Heart left ventricle (tissue), 13 donors: ENCODE results near the gene SEC14L3.

Experiments
- CTCF ChIP-seq, 12 donors: fragments of 200-600 bp; sonication (generic) in 4 of 12; IDR thresholded peaks; one replicate each; pipeline versions ENCODE4 v1.5.0 to v1.8.0; 2018 to 2022; ENCODE audit warnings: antibody characterized with exemption in 12 of 12, mild to moderate bottlenecking in 5 of 12
- POLR2A ChIP-seq, 2 donors: fragments of 450-650 bp; IDR thresholded peaks; one replicate each; pipeline ENCODE4 v1.6.1; 2017; ENCODE audit warnings: antibody characterized with exemption in 2 of 2, mild to moderate bottlenecking in 2 of 2, moderate library complexity in 2 of 2
- donor health status: ischemic (EF 13 %, LVEDD 7.1; RV severe dilation, severe dysfunction).
- donor health status: DM: no; HTN: yes; CAD: no.
- donor health status: DM: no; HTN: no; CAD: no.
- donor health status: ischemic (EF 25% LVEDD 6.9; RV normal size, moderate dysfunction).
- donor health status: ischemic (EF 25% LVEDD 5.7; RV mildly dilated, moderate dysfunction).
- donor health status: ischemic (EF 35%, LVEDD 5.7; RV mildly dilated, moderate dysfunction).
- donor health status: nonischemic (EF 11% LVEDD 7.7; RV severe dilation, severe dysfunction).
- donor health status: DM: yes; HTN: yes; CAD: no.
- donor health status: PGD.
- donor health status: ischemic (EF 29% LVEDD 5.4; RV normal size, mild dysfunction).
- donor health status: nonischemic (EF 23%, LVEDD 6.1; RV moderate dilation, normal function).

GRCh38 chr22:30445438-30446145, 26.2 kb downstream of the SEC14L3 start:
- peak in 2 of 12 donors; percentile 7 to 15 for TF ChIP-seq CTCF (IDR thresholded peaks at IDR 0.05)
- TF ChIP-seq POLR2A (IDR thresholded peaks at IDR 0.05) = no peak
